HCT116 (cell line): Measurements from ENCODE around the gene MINDY3. TPM values are rescaled to one million over a fixed set of nuclear protein-coding genes. Genes with fewer than 3 reads are reported as not detected.

Experiments used
- ATAC-seq: fragments of 200-7000 bp; cut with Tn5 transposase; 2 replicates; pipeline ENCODE4 v1.9.1; 2020; ENCODE audit warnings: mild to moderate bottlenecking, moderate library complexity
- BruUV-seq: library from RNA; stranded (reverse); fragments of 400-500 nt; replicated peaks from 2 replicates; lab custom pipeline; 2021; lab: Mats Ljungman, UMichigan
- CTCF ChIA-PET: fragments of 300-600 bp; sonication (Branson Sonifier 250); formaldehyde crosslinking; loops from one replicate; lab custom pipeline; 2021; ENCODE audit warnings: antibody characterized with exemption; lab: Charles Lee
- POLR2A ChIA-PET: fragments of 300-600, 350-600 bp; sonication (Branson Sonifier 250); formaldehyde crosslinking; loops from one replicate; lab custom pipeline; 2021; ENCODE audit warnings: antibody characterized with exemption; lab: Charles Lee
- RAD21 ChIA-PET, 2 experiments: fragments of 300-600 bp; sonication (Branson Sonifier 250); formaldehyde crosslinking; loops; one replicate each; lab custom pipeline; 2023; ENCODE audit warnings: low total read pairs in 2 of 2; ENCODE audit not compliant: uncharacterized antibody in 2 of 2, unreplicated experiment in 2 of 2, low non-redundant PET in 1 of 2; lab: Charles Lee
- DNase-seq: peaks from one replicate; pipeline ENCODE4 v3.0.0-alpha.2; 2010; ENCODE audit warnings: low read depth, low spot score
- H2AFZ ChIP-seq: fragments of 200-600 bp; shearing (Covaris generic), sonication (generic); 2 replicates; pipeline ENCODE4 v1.6.1; 2017; ENCODE audit warnings: low read depth, mixed run types, mixed read lengths, antibody characterized with exemption, low read length; ENCODE audit not compliant: poor library complexity, severe bottlenecking
- H3K27ac ChIP-seq: 2 replicates; pipeline ENCODE4 v1.5.1; 2012; ENCODE audit warnings: low read depth, low read length
- H3K27me3 ChIP-seq: fragments of 200-600 bp; sonication (generic); 2 replicates; pipeline ENCODE4 v1.6.1; 2016; ENCODE audit warnings: mixed run types, low read length, mixed read lengths; ENCODE audit not compliant: insufficient read depth
- H3K36me3 ChIP-seq, 2 experiments: fragments of 200-500 bp in 1 of 2; fragments of 200-600 bp in 1 of 2; sonication (Bioruptor generic) in 1 of 2; sonication (generic) in 1 of 2; 2 replicates each; pipeline versions ENCODE4 v1.5.1 to v1.6.1; 2014 to 2016; ENCODE audit warnings: low read length in 2 of 2, inconsistent platforms in 1 of 2, mixed read lengths in 1 of 2, mixed run types in 1 of 2; ENCODE audit not compliant: insufficient read depth in 2 of 2, control insufficient read depth in 1 of 2
- H3K4me1 ChIP-seq, 2 experiments: fragments of 200-600 bp in 1 of 2; sonication (generic) in 1 of 2; 2 replicates each; pipeline versions ENCODE4 v1.5.1 to v1.6.1; 2012 to 2017; ENCODE audit warnings: low read length in 2 of 2, inconsistent platforms in 1 of 2, mild to moderate bottlenecking in 1 of 2, mixed read lengths in 1 of 2, mixed run types in 1 of 2, moderate library complexity in 1 of 2; ENCODE audit not compliant: insufficient read depth in 2 of 2, control insufficient read depth in 1 of 2
- H3K4me2 ChIP-seq: fragments of 200-600 bp; sonication (generic); 2 replicates; pipeline ENCODE4 v1.6.1; 2017; ENCODE audit warnings: mixed run types, low read length, mixed read lengths
- H3K4me3 ChIP-seq, 2 experiments: fragments of 200-600 bp in 1 of 2; sonication (generic) in 1 of 2; replicated peaks in 1 of 2; 2 replicates each; pipeline ENCODE4 v1.5.1; 2011 to 2016; ENCODE audit warnings: low read length in 2 of 2, control low read depth in 1 of 2, low read depth in 1 of 2, mild to moderate bottlenecking in 1 of 2, mixed read lengths in 1 of 2, mixed run types in 1 of 2
- H3K79me2 ChIP-seq: fragments of 200-600 bp; sonication (generic); 2 replicates; pipeline ENCODE4 v1.6.1; 2017; ENCODE audit warnings: mild to moderate bottlenecking, mixed run types, low read length, moderate library complexity, mixed read lengths; ENCODE audit not compliant: insufficient read depth
- H3K9ac ChIP-seq: fragments of 200-600 bp; sonication (generic); 2 replicates; pipeline ENCODE4 v1.6.1; 2016; ENCODE audit warnings: low read length, mixed read lengths
- H3K9me2 ChIP-seq: fragments of 200-600 bp; sonication (generic), shearing (Covaris generic); 2 replicates; pipeline ENCODE4 v1.6.1; 2017; ENCODE audit warnings: mixed run types, mild to moderate bottlenecking, moderate library complexity; ENCODE audit not compliant: insufficient read depth
- H3K9me3 ChIP-seq, 2 experiments: fragments of 200-500 bp in 1 of 2; fragments of 200-600 bp in 1 of 2; sonication (Bioruptor generic) in 1 of 2; sonication (generic) in 1 of 2; 2 replicates each; pipeline ENCODE4 v1.6.1; 2014 to 2017; ENCODE audit warnings: low read length in 2 of 2, mixed read lengths in 2 of 2, inconsistent platforms in 1 of 2, low read depth in 1 of 2, mild to moderate bottlenecking in 1 of 2, mixed run types in 1 of 2, moderate library complexity in 1 of 2; ENCODE audit not compliant: control insufficient read depth in 1 of 2, insufficient read depth in 1 of 2
- H4K20me1 ChIP-seq: fragments of 200-600 bp; sonication (generic), shearing (Covaris generic); 2 replicates; pipeline ENCODE4 v1.6.1; 2017; ENCODE audit warnings: mixed run types, mild to moderate bottlenecking, moderate library complexity; ENCODE audit not compliant: insufficient read depth
- ATF3 ChIP-seq: IDR thresholded peaks from 2 replicates; pipeline ENCODE4 v1.6.1; 2012
- CBX3 ChIP-seq: IDR thresholded peaks from 2 replicates; pipeline ENCODE4 v1.6.1; 2012; ENCODE audit warnings: low read depth
- EGR1 ChIP-seq: IDR thresholded peaks from 2 replicates; pipeline ENCODE4 v1.6.1; 2012; ENCODE audit warnings: low read depth
- REST ChIP-seq: IDR thresholded peaks from 2 replicates; pipeline ENCODE4 v1.6.1; 2012; ENCODE audit warnings: low read depth
- SIN3A ChIP-seq: IDR thresholded peaks from 2 replicates; pipeline ENCODE4 v1.6.1; 2012; ENCODE audit warnings: low read depth
- TCF7L2 ChIP-seq: IDR thresholded peaks from 2 replicates; pipeline ENCODE4 v1.7.0; 2011; ENCODE audit warnings: borderline replicate concordance, inconsistent platforms; ENCODE audit not compliant: insufficient read depth, insufficient read length; ENCODE audit errors: extremely low read depth
- YY1 ChIP-seq: IDR thresholded peaks from 2 replicates; pipeline ENCODE4 v1.6.1; 2011; ENCODE audit warnings: low read length, low read depth, moderate library complexity, mild to moderate bottlenecking; ENCODE audit not compliant: insufficient replicate concordance; ENCODE audit errors: extremely low read depth
- ZBTB33 ChIP-seq: IDR thresholded peaks from 2 replicates; pipeline ENCODE4 v1.6.1; 2011; ENCODE audit warnings: mild to moderate bottlenecking, low read length, moderate library complexity; ENCODE audit not compliant: insufficient replicate concordance; ENCODE audit errors: extremely low read depth
- ZFX ChIP-seq: fragments of 450-650 bp; IDR thresholded peaks from 2 replicates; pipeline ENCODE4 v1.6.1; 2017
- ZNF274 ChIP-seq: fragments of 200-500 bp; sonication (Bioruptor generic); IDR thresholded peaks from 2 replicates; pipeline ENCODE4 v1.6.1; 2014; ENCODE audit warnings: mild to moderate bottlenecking, low read depth, low read length, inconsistent platforms
- intact Hi-C: fragments of 100-400 bp; cut with micrococcal nuclease; formaldehyde crosslinking; loops from 2 replicates; pipeline ENCODE4 v1.10.0; 2022
- total RNA-seq: library from RNA; stranded (reverse); gene quantifications from one replicate; pipeline ENCODE4 v1.2.1, GENCODE V29; 2021; ENCODE audit not compliant: unreplicated experiment

MINDY3 gene
- total RNA-seq, 1 experiment from 2014 or later = 15.5 TPM

- Histone ChIP-seq H3K4me2 (no peak overlapping the region), H3K9ac (no peak overlapping the region), H3K4me1 (no peaks in the 10 kb centered on the region), H3K4me3 (no peak overlapping the region), H3K79me2 (peaks cover 10% of the 10 kb centered on the region; the same call in 1 of the 2 replicates), H4K20me1 (no peaks in the 10 kb centered on the region; the same call in 1 of the 2 replicates), H3K27ac (no peak overlapping the region), H3K9me2 (no peaks in the 10 kb centered on the region), H2AFZ (no peak overlapping the region), H3K36me3 (0 out of 4 replicates have a peak, but pooled peaks cover 0 to 2% of the 10 kb centered on the region in 2 experiments), H3K27me3 (no peaks in the 10 kb centered on the region), H3K9me3 (no peaks in the 10 kb centered on the region)
- ATAC-seq = no peak
- CTCF ChIA-PET = no interaction called here
- intact Hi-C loops = no loop called here
- no peak for TF ChIP-seq ZBTB33
- BruUV-seq = no TSS peak
- POLR2A ChIA-PET = interaction anchor here (1.5 kb wide), 1 partner anchor 11 kb away, joined by 3 read pairs; no protein-coding TSS in a partner anchor
- RAD21 ChIA-PET = no interaction called here
- no peak for DNase-seq
Observed at GRCh38 chr10:15843695-15844094, 16.6 kb downstream of the MINDY3 start.

- ChIA-PET RAD21 (no interaction called here), POLR2A (interaction anchor here (1.5 kb wide), 1 partner anchor 10 kb away, joined by 3 read pairs; no protein-coding TSS in a partner anchor), CTCF (no interaction called here)
- Histone ChIP-seq H2AFZ (no peak overlapping the region), H3K4me1 (no peaks in the 10 kb centered on the region), H3K79me2 (peaks cover 6% of the 10 kb centered on the region; the same call in 1 of the 2 replicates), H3K36me3 (no peaks in the 10 kb centered on the region), H3K27me3 (no peaks in the 10 kb centered on the region), H3K9me2 (no peaks in the 10 kb centered on the region), H3K4me3 (no peak overlapping the region), H3K9me3 (no peaks in the 10 kb centered on the region), H3K4me2 (no peak overlapping the region), H3K9ac (no peak overlapping the region), H4K20me1 (no peaks in the 10 kb centered on the region; the same call in 1 of the 2 replicates), H3K27ac (no peak overlapping the region)
- intact Hi-C loops = no loop called here
- no peak for TF ChIP-seq ZNF274
- no peak for TF ChIP-seq TCF7L2
- TF ChIP-seq ATF3 = no peak
- TF ChIP-seq ZFX = no peak
- no peak for TF ChIP-seq CBX3
- TF ChIP-seq EGR1 = no peak
- TF ChIP-seq SIN3A = no peak
- no peak for TF ChIP-seq REST
- TF ChIP-seq YY1 = no peak
- no peak for ATAC-seq
- no peak for DNase-seq
- BruUV-seq = no TSS peak
Observed at GRCh38 chr10:15842556-15843169, 17.6 kb downstream of the MINDY3 start.
